Heart right ventricle (tissue), 16 donors: Measurements from ENCODE around the gene PDE1A. TPM values are rescaled to one million over a fixed set of nuclear protein-coding genes. Genes with fewer than 3 reads are reported as not detected.

Source experiments
- ATAC-seq, 8 donors: fragments of 200-7000 bp; cut with Tn5 transposase; one replicate each; pipeline ENCODE4 v1.9.1; 2020; ENCODE audit warnings: mild to moderate bottlenecking in 8 of 8, moderate library complexity in 8 of 8, moderate number of reproducible peaks in 1 of 8
- DNase-seq, 2 donors: peaks; one replicate each; pipeline ENCODE4 v3.0.0-alpha.2; 2020
- H3K27ac ChIP-seq, 10 donors: fragments of 200-600 bp; sonication (generic) in 2 of 10; one replicate each; pipeline versions ENCODE4 v1.5.0 to v1.8.0; 2020 to 2022; ENCODE audit warnings: mild to moderate bottlenecking in 3 of 10
- H3K27me3 ChIP-seq, 7 donors: fragments of 200-600 bp; one replicate each; pipeline ENCODE4 v1.8.0; 2021 to 2022; ENCODE audit warnings: mild to moderate bottlenecking in 2 of 7
- H3K36me3 ChIP-seq, 9 donors: fragments of 200-600 bp; sonication (generic) in 1 of 9; one replicate each; pipeline versions ENCODE4 v1.5.0 to v1.8.0; 2020 to 2022; ENCODE audit warnings: mild to moderate bottlenecking in 2 of 9
- H3K4me1 ChIP-seq, 9 donors: fragments of 200-600 bp; sonication (generic) in 1 of 9; one replicate each; pipeline versions ENCODE4 v1.5.0 to v1.8.0; 2020 to 2022; ENCODE audit warnings: mild to moderate bottlenecking in 4 of 9
- H3K4me3 ChIP-seq, 10 donors: fragments of 200-600 bp; sonication (generic) in 2 of 10; one replicate each; pipeline versions ENCODE4 v1.5.0 to v1.8.0; 2020 to 2022; ENCODE audit warnings: mild to moderate bottlenecking in 7 of 10, moderate library complexity in 2 of 10
- H3K9me3 ChIP-seq, 11 donors: fragments of 200-600 bp in 10 of 11; sonication (generic) in 2 of 11; one replicate each; pipeline versions ENCODE4 v1.5.0 to v1.8.0; 2013 to 2022; ENCODE audit warnings: mild to moderate bottlenecking in 2 of 11, control low read depth in 1 of 11, moderate library complexity in 1 of 11
- CTCF ChIP-seq, 9 donors: fragments of 200-600 bp; sonication (generic) in 2 of 9; IDR thresholded peaks; one replicate each; pipeline versions ENCODE4 v1.5.0 to v1.8.0; 2021 to 2022; ENCODE audit warnings: antibody characterized with exemption in 9 of 9, mild to moderate bottlenecking in 5 of 9, moderate library complexity in 1 of 9
- WGBS, 2 donors: extraction: QIAGEN DNeasy Blood & Tissue Kit; methylation state at CpG; one replicate each; pipeline ENCODE4 v1.1.7; 2013; ENCODE audit warnings: inconsistent platforms in 1 of 2; 5-methylcytosine and 5-hydroxymethylcytosine counted together
- intact Hi-C, 10 donors: fragments of 100-400 bp; cut with DNase I; formaldehyde crosslinking; loops; one replicate each; pipeline versions ENCODE4 v1.11.1 to v1.14.2; 2022
- polyA plus RNA-seq, 2 donors: library from polyadenylated mRNA; stranded (reverse); fragments of 200-250 nt; gene quantifications; one replicate each; pipeline ENCODE4 v1.2.3, GENCODE V29; 2013
- total RNA-seq, 10 donors: library from RNA; stranded (reverse); fragmentation: NEBNext Ultra II Directional in 3 of 10; extraction: Animal tissue kit (Norgen Biotek cat#: 25700) in 3 of 10; gene quantifications; one replicate each; pipeline versions ENCODE4 v1.2.1 to v1.2.4, GENCODE V29; 2021 to 2023
- donor health status: Arrhythmogenic right ventricular cardiomyopathy.
- donor health status: ischemic (EF 13 %, LVEDD 7.1; RV severe dilation, severe dysfunction).
- donor health status: healthy with polysubstance abuse.
- donor health status: DM: no; HTN: yes; CAD: no.
- donor health status: DM: no; HTN: no; CAD: no.
- donor health status: ischemic (EF 25% LVEDD 6.9; RV normal size, moderate dysfunction).
- donor health status: ischemic (EF 25% LVEDD 5.7; RV mildly dilated, moderate dysfunction).
- donor health status: healthy.
- donor health status: DM: yes; HTN: yes; CAD: no.
- donor health status: Ischemic cardiomyopathy.
- donor health status: ischemic (EF 35%, LVEDD 5.7; RV mildly dilated, moderate dysfunction).
- donor health status: nonischemic (EF 11% LVEDD 7.7; RV severe dilation, severe dysfunction).
- donor health status: DM: yes; HTN: yes; CAD: no.
- donor health status: PGD.
- donor health status: ischemic (EF 29% LVEDD 5.4; RV normal size, mild dysfunction).
- donor health status: nonischemic (EF 23%, LVEDD 6.1; RV moderate dilation, normal function).

PDE1A gene
- total and polyA plus RNA-seq, 12 donors: 3.6 to 66.7 (median 14.8) TPM

GRCh38 chr2:182265718-182266117 is 161.1 kb downstream of the PDE1A start:
- DNase-seq (no peak), ATAC-seq (no peak)
- Histone ChIP-seq H3K4me1 (peaks cover 0 to 11% (median under 1%) of the 10 kb centered on the region in 9 donors), H3K9me3 (no peaks in the 10 kb centered on the region), H3K4me3 (no peak overlapping the region), H3K27me3 (no peaks in the 10 kb centered on the region), H3K36me3 (no peaks in the 10 kb centered on the region), H3K27ac (no peak overlapping the region)
- intact Hi-C loops: no loop called here
- 83 to 85% methylated on average over 3 of the region's 3 CpGs for WGBS, 2 donors
- no peak for TF ChIP-seq CTCF (IDR thresholded peaks at IDR 0.05)

GRCh38 chr2:182261860-182262387 is 164.9 kb downstream of the PDE1A start:
- DNase-seq (no peak), ATAC-seq (no peak)
- no peak for TF ChIP-seq CTCF (IDR thresholded peaks at IDR 0.05)
- peaks cover 0 to 23% (median 3%) of the 10 kb centered on the region in 9 donors for H3K4me1 ChIP-seq
- H3K27ac ChIP-seq: no peak overlapping the region
- intact Hi-C loops: no loop called here
- 89 to 95% methylated on average over 3 of the region's 3 CpGs for WGBS, 2 donors
- H3K9me3 ChIP-seq: peaks cover 0 to under 1% (median 0%) of the 10 kb centered on the region in 11 donors
- H3K27me3 ChIP-seq: no peaks in the 10 kb centered on the region
- no peak overlapping the region for H3K4me3 ChIP-seq
- no peaks in the 10 kb centered on the region for H3K36me3 ChIP-seq

DNA sequence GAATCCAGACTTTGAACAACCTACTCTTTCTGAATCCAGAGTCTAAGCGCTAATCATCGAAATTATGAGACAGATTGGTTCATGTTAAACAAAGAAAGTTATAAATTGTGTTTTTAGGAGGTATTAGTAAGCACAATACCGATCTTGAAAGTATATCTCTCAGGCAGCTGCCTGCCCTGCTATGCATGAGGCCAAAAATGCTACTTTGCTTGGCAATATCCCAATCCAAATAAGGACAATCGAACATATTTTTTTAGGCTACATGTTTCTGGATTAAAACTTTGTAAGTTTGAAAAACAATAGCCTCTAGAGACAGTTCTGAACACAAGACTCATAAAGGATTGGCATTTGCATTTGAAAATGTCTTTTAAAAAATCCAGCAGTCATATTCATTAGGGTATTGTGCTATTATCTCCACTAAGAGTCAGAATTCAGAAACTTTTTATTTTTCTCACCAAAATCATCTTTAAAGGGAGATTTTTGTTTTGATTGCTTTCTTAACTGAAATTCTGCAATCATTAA is 167.1 kb downstream of the PDE1A start:
- intact Hi-C loops: no loop called here
- peaks cover 0 to 3% (median 0%) of the 10 kb centered on the region in 11 donors for H3K9me3 ChIP-seq

GRCh38 chr2:182252534-182252933 is 174.3 kb downstream of the PDE1A start:
- Histone ChIP-seq H3K9me3 (peaks cover 0 to 3% (median 0%) of the 10 kb centered on the region in 11 donors), H3K4me3 (no peak overlapping the region), H3K4me1 (peaks cover 0 to 36% (median 5%) of the 10 kb centered on the region in 9 donors), H3K27ac (no peak overlapping the region), H3K27me3 (no peaks in the 10 kb centered on the region), H3K36me3 (no peaks in the 10 kb centered on the region)
- no peak for TF ChIP-seq CTCF (IDR thresholded peaks at IDR 0.05)
- peak in 1 of 8 donors; percentile 40 for ATAC-seq
- DNase-seq: no peak
- 78 to 83% methylated on average over 2 of the region's 2 CpGs for WGBS, 2 donors
- intact Hi-C loops: no loop called here

More for the DNA sequence above, 167.1 kb downstream of the PDE1A start:
- WGBS, 2 donors: 54 to 68% methylated on average over 4 of the region's 4 CpGs
- no peak for DNase-seq
- peak overlapping the region in 3 of 10 donors; percentile 1 to 21 (median 12) for H3K27ac ChIP-seq
- no peaks in the 10 kb centered on the region for H3K36me3 ChIP-seq
- no peaks in the 10 kb centered on the region for H3K27me3 ChIP-seq
- peaks cover 0 to 17% (median 0%) of the 10 kb centered on the region in 9 donors for H3K4me1 ChIP-seq
- no peak for TF ChIP-seq CTCF (IDR thresholded peaks at IDR 0.05)
- ATAC-seq: peak in 5 of 8 donors; percentile 14 to 42 (median 26)
- no peak overlapping the region for H3K4me3 ChIP-seq
